GM18517 (cell line): ENCODE measurements around the gene TEX2.
"Not testable (repeated sequence)": the region's sequence is repeated elsewhere in the genome, so short reads cannot be mapped to it uniquely, and the experiment has no call there.

ENCODE experiments used
- ATAC-seq: cut with Tn5 transposase; IDR thresholded peaks from one replicate; pipeline ENCODE4 v1.9.1; 2021; ENCODE audit warnings: mild to moderate bottlenecking, moderate library complexity; ENCODE audit not compliant: unreplicated experiment

Gene TEX2

DNA sequence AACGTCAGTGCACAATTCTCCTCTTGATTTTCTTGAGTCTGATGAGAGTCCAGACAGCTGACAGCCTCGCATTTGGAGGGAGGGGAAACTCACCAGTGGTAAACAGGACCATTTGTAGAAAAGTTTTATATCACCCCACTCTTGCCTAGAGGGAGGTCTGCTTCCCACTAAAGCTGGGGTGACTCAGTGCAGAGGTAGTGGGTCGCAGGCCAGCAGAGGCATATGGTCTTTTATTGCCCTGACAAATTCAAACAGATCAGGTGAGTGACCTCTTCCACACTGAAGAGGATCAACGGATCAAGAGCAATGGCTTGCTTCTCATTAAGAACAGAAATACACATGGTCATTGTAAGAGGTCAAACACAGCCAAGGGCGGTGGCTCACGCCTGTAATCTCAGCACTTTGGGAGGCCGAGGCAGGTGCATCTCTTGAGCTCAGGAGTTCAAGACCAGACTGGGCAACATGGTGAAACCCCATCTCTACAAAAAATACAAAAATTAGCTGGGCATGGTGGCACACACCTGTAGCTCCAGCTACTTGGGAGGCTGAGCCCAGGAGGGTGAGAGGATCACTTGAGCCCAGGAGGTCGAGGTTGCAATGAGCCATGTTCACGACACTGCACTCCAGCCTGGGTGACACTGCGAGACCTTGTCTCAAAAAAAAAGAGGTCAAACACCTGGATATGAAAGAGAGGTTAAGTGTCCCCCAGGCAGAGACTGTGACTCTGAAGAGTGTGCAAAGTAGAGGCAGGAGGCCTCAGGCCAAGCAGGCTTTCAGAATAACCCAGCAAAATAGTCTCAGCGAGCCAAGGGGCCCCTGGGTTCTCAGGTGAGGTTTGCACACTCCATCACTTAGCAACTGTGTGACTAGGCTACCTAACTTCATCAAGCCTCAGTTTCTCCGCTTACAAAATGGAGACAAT lies 76.6 kb downstream of the TEX2 start:
- no peak for ATAC-seq

DNA sequence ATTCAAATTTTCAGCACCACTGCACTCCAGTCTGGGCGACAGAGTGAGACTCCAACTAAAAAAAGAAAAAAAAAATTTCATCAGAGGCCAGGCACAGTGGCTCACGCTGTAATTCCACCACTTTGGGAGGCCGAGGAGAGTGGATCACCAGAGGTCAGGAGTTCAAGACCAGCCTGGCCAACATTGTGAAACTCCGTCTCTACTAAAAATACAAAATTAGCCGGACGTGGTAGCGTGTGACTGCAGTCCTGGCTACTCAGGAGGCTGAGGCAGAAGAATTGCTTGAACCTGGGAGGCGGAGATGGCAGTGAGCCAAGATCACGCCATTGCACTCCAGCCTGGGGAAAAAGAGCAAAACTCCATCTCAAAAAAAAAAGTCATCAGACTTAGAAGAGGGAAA lies 77.5 kb downstream of the TEX2 start:
- ATAC-seq: not testable (repeated sequence)

DNA sequence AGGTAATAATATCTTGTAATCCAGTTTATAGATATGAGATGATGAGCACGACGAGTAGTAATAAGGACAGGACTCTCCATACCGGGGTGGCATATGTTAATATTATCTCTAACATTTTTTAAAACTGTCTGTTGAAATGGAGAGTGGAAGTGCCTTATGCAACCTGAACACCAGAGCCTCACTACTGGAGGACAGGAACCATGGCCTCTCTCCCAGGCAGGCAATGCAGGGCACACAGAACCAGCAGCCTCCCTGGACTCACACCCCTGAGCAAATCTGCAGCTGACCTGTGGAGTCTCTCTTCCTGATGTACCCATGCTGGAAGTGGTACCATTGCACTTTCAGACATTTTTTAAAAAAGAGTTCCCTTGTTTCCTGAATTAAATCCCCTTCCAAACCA lies 78.0 kb downstream of the TEX2 start:
- no peak for ATAC-seq

- ATAC-seq: no peak
Measured at GRCh38 chr17:64183815-64184214, 79.2 kb downstream of the TEX2 start.

DNA sequence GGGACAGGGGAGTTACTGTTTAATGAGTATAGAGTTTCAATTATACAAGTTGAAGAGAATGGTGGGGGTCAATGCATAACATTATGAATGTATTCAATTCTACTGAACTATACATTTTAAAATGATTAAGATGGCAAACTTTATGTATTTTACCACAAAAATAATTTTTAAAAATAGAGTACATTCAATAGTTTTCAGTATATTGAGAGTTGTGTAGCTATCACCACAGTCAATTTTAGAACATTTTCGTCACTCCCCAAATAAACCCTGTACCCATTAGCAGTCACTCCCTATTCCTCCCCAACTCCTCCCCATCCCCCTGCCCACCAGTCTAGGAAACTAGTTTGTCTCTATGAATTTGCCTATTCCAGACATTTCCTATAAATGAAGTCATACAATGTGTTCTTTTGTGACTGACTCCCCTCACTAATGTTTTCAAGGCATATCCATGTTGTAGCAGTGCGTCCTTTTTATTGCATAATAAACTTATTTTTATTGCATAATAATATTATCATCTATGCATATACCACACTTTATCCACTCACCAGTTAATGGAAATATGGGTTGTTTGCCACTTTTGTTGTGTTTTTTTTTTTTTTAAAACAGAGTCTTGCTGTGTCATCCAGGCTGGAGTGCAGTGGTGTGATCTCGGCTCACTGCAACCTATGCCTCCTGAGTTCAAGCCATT lies 80.6 kb downstream of the TEX2 start:
- no peak for ATAC-seq

DNA sequence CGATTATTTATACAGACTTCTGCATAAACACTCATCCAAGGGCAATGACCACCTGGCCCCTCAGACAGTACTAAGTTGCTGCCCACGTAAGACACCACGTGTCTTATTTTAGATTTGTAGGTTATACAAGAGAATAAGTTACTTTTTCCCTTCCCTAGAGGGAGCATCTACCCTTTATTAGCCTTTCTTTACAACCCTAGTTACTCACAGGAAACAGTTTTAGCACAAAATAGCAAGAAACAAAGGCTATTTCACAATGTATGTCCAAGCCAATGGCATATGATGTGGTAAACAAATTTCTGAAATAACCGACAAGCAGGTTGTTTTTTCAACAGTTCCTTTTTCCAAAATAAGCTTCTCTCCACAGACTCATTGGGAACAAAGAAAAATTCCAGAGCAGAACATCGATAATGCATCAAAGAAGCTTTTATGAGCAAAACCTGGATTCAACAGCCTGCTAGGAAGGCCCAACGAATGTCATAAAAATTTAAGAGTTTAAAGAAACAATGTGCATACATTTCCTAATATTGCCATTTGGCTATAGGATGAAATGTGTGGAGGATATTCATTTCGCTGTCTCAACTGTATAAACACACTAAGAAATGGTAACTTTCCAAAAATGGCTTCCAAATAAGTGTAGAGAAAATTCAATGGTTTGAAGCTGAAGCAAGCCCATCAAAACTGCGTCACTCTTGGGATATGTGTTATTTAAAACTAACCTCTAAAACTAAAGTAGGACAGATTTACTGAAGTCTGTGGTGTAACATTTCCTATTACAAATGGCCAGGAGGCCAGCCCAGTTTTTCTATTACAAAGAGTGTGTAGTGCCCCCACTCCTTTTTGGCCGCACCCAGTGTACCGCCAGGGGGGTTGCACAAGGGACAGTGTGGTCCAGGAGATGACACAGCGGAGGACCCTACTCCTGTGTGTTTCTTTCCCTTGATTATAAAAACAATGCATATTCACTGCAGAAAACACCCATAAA lies 82.7 kb downstream of the TEX2 start:
- no peak for ATAC-seq

DNA sequence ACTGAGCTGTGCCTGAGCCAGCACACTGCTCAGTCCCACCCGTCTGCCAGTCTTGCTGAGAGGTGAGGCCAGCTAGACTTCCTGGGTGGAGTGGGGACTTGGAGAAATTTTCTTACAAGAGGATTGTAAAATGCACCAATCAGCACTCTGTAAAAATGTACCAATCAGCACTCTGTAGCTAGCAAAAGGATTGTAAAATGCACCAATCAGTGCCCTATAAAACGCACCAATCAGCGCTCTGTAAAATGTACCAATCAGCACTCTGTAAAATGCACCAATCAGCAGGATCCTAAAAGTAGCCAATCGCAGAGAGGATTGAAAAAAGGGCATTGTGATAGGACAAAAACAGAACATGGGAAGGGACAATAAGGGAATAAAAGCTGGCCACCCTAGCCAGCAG lies 84.0 kb downstream of the TEX2 start:
- ATAC-seq: not testable (repeated sequence)

GRCh38 chr17:64178011-64178825 lies 84.8 kb downstream of the TEX2 start:
- ATAC-seq: no peak

DNA sequence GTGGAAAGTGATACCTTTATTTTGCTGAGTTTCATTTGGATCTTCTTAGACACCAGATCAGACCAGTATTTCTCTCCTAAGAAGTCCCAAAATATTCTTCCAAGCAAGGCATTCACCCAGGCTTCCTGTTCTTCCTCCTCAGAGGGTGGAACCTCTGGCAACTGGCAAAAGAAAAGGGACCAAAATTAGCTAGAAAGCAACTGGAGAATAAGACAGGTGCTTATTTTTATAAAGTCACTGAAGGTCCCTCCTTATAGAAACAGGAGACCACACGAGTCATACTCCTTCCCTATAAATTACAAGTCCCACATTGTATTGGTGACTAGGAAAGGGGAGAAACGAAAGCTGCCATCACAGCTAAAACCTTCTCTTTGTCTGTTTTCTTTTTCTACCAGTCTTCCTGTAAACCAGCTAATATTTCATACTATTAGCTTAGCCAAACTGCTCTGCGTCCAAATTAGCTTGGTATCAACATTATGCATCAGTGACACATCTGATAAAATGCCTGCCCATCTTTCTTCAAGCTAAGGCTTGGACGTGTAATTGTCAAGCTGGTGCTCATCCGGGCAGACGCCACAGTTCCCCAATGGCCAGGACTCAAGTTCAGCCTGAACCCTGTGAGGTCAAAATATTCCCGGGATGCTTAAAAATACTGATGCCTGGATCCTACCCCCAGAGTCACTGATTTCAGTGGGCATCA lies 85.6 kb downstream of the TEX2 start:
- no peak for ATAC-seq

GRCh38 chr17:64176556-64176955 lies 86.5 kb downstream of the TEX2 start:
- no peak for ATAC-seq

GRCh38 chr17:64174686-64175456 lies 88.2 kb downstream of the TEX2 start:
- no peak for ATAC-seq

DNA sequence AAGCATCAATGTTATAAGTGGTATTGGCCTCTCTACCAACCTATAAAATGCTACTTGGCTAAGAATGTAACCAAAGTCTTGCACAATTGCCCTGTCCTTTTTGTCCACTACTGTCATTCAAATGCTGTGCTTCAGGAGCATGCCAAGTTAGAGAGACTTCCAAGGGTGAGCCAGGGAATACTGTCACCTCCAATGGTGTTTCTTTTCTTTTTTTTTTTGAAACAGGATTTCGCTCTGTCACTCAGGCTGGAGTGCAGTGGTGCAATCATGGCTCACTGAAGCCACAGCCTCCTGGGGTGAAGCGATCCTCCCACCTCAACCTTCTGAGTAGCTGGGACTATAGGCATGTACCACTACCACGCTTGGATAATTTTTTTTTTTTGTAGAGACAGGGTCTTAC lies 89.4 kb downstream of the TEX2 start:
- ATAC-seq: no peak

DNA sequence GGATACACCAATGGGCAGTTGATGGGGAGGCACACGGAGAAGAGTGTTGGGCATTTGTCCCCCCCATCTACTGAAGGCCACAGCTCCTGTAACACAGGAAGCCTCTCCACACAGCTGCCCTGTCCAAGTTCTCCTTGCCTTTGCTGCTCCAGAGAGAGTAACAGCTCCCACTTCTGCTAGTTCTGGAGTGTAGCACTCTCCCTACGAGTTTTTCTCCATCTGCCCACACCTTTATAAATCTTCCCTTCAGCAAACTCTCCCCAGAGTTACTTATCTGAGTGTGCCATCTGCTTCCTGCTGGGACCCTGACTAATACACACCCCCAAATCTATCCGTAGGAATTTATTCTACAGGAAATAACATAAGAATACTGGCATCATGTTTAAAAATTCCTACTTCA lies 90.5 kb downstream of the TEX2 start:
- ATAC-seq: no peak

GRCh38 chr17:64171041-64171440 lies 92.0 kb downstream of the TEX2 start:
- ATAC-seq: no peak

DNA sequence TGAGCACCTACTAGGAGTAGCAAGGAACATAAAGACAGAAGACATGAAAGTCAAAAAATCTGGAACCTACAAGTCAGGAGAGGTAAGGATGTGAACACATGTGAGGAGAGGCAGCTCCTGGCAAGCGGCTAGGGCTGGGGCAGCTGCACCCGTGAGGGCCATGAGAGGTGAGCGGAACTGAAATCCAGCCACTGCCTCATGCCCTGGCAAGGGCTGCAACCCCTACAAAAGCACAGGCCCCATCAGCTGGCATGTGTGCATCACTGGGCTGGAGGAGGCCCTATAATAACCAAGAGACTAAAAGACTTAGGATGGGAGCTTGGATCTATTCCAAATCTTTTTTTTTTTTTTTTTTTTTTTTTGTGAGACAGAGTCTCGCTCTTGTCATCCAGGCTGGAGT lies 92.8 kb downstream of the TEX2 start:
- ATAC-seq: no peak

- not testable (repeated sequence) for ATAC-seq
Measured at GRCh38 chr17:64167666-64168065, 95.4 kb downstream of the TEX2 start.

GRCh38 chr17:64166876-64167275 lies 96.2 kb downstream of the TEX2 start:
- ATAC-seq: no peak

DNA sequence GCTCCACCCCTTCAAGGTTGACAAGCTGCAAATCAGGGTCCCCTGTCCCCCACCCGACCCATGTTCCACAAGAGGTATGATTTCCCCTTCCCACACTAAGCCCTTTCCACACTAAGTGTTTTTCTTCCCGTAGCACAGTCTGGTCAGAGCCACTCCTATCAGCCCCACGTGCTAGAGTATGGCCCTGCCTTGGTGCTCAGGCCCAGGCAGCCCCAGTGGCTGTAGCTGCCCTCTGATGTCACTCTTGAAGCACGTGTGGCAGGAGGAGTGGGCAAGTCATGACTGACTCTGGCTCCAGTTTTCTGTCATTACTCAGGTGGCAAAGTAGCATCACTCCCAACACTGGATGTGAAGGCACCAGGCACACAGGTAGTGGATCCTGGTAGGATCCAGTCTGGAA lies 97.7 kb downstream of the TEX2 start:
- ATAC-seq: no peak
